ENCODE measurements around the gene PKP4. TPM values are rescaled to one million over a fixed set of nuclear protein-coding genes. Genes with fewer than 3 reads are reported as not detected.
"Not testable (repeated sequence)": the region's sequence is repeated elsewhere in the genome, so short reads cannot be mapped to it uniquely, and the experiment has no call there.

The PKP4 gene
- total RNA-seq, 1 donor from 2014 or later = 49.6 TPM

DNA sequence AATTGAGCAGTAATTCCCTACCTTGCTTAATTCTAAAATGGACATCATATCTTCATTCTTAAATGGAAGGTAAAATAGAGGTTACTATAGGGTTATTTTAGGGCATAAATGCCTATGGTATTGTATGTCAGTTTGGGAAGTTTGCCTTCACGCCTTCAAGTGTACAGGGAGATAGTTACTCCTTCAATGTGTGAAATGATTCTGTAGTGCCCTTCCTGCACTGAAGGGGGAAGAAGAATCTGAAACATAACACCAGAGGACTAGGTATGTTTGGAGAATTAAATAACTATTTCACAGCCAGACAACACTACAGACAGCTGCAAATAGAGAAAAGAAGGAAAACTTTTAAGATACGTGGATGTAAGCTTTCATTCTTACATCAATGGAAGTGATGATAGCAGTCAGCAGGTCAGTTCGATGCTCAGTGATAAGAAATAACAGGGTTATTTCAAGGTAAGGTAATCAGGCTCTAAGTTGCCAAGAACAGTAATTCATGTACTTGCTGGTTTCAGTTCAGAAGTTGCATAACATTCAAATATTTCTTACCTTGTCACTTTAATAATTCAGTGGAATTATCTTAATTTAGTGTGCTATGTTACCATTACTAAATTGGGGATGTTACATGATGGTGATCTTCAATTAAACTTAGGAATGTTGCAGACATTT, 4.0 kb downstream of the PKP4 start:
- ATAC-seq (ENCODE audit: poor library complexity) (no peak), DNase-seq (no peak)
- intact Hi-C loops (cut with DNase I) = no loop called here

DNA sequence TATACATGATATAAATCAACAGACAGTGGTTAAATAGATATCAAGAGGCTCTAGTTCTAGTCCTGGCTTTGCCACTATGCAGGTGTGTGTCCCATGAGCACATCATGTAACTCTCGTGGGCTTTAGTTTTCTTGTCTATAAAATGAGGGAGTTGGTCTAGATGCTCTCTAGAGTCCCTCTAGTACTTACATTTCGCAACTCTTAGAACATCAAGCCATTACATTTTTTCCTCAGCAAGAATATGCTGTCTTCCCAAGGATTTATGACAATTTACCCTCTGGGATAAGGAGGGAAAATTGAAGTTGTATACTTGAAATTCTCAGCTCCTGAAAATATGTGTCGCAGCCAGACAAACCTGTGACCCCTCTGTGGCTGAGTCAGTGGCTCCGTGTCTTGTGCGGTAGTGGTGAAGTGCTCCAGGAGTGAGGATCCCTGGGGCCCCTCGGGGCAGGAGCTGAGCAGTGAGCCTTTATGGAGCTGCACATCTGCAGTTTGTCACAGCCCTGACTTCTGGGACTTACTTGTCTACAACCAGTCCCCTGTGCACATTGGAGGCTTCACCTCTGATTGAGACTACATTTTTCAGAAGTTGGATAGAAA, 6.8 kb downstream of the PKP4 start:
- intact Hi-C loops (cut with DNase I) = no loop called here
- ATAC-seq (ENCODE audit: poor library complexity) = no peak
- no peak for DNase-seq

DNA sequence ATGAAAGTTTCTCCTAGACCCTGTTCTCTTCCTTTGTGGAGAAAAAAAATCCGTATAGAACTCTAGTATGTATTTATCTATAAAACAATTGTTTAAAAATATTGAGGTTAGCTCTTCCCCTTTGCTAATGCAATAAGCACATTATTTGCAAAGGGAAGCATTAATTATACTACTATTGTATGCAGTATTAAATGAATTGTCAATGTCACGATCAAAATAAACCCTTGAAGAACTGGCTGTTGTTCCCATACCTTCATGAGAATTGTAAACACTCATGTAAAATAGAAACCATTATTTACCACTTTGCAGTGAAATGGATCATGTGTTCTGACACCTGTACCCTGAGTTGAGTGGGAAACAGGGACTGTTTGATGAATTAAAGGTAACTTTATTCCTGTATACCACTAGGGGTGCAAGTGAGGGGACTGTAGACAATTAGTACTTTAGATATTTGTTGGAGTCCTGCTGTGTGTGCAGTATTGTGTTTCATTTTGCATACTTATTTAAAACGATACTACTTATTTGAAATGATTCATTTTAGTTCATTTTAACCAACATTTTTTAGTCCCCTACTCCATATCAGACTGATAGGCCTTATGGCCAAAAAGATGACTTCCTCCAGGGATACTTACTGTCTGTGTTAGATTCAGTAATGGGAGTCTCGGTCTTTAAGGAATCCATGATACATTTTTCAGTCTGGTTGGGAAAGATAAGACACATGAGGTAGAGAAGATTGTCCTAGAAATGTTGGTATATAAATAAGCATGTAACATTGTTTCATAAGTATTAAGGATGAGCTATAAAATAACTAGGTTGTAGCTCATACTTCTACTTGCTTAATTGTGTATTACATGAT, 7.9 kb downstream of the PKP4 start:
- intact Hi-C loops (cut with DNase I) = no loop called here
- DNase-seq (no peak), ATAC-seq (ENCODE audit: poor library complexity) (no peak)

- intact Hi-C loops (cut with DNase I) = no loop called here
- DNase-seq = no peak
- ATAC-seq (ENCODE audit: poor library complexity) = no peak
Measured at GRCh38 chr2:158467248-158467647, 10.5 kb downstream of the PKP4 start.

DNA sequence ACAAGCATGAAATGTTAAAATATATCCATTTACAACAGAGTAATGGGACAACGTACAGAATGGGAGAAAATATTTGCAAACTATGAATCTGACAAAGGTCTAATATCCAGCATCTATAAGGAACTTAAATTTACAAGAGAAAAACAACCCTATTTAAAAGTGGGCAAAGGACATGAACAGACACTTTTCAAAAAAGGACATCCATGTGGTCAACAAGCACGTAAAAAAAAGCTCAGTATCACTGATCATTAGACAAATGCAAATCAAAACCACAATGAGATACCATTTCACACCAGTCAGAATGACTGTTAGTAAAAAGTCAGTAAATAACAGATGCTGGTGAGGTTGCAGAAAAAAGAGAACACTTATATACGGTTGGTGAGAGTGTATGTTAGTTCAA, 16.1 kb downstream of the PKP4 start:
- ATAC-seq (ENCODE audit: poor library complexity); DNase-seq; intact Hi-C loops (cut with DNase I): not testable (repeated sequence)

- ATAC-seq (ENCODE audit: poor library complexity); intact Hi-C loops (cut with DNase I); DNase-seq: not testable (repeated sequence)
Measured at GRCh38 chr2:158473300-158473699, 16.5 kb downstream of the PKP4 start.

DNA sequence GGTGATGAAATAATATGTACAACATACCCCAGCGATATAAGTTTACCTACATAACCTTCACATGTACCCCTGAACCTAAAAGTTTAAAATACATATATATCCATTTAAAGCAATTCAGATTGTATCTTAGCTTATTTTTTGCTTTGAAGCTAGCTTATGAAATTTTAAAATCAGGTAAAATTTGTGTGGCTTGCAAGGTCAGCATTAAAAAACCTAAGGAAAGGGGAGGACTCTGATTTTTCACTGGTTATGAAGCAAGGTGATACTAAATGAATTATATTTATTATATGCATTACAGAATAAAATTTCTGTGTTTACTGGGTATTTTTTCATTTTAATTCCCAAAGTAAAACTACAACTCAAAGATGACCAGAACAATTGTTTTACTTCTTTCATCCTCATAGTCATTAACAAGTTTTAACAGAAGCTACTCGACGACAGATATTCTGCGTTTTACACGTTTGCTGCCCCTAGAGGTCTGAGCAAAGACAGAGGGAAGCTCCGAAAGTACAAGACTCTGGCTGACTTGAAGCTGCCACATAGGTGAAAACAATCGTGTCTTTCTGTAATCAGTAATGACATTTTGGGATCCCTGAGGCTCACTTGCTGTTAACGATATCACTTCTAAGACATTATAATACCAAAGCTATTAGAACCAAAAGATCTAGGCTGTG, 17.1 kb downstream of the PKP4 start:
- DNase-seq (no peak), ATAC-seq (ENCODE audit: poor library complexity) (no peak)
- intact Hi-C loops (cut with DNase I) = no loop called here

DNA sequence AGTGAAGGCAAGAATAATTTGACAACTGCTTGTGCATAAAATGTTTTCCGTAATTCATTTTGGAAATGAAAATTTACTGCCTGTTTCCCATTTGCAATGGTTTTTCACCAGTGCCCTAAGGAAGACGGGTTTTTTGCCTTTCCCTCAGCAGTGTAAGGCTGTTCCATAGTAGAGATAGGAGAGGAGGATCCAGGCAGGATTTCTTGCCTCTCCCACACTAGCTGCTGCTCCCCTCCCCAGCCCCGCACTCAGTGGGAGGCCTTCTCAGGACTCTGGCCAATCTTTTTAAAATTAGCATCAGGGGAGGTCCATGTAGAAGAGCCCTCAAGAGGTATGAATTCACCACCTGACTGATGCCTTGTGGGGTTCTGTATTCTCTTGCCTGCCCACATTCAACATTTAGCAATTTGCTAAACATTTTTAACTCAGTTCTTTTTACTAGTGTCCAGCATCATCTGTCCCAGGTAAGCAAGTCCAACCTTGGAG, 17.8 kb downstream of the PKP4 start:
- DNase-seq; intact Hi-C loops (cut with DNase I); ATAC-seq (ENCODE audit: poor library complexity): not testable (repeated sequence)

DNA sequence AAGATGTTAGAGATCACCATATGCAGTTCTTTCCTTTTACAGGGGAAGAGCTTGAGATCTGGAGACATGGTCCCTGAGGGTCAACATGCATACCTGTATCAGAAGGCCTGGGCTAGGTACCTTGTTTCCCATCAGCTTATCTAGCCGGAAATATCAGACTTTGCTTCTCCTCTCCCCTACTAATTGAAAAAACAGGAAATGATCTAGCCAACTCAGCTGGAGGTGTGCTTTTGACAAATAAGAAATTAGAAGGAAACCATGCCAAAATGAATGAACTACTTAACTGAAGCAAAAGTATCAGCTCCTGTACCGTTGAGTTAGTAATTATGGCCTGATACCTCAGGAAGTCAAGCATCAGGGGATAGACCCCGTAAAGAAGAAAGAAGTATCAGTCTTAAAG, 20.4 kb downstream of the PKP4 start:
- intact Hi-C loops (cut with DNase I) = no loop called here
- ATAC-seq (ENCODE audit: poor library complexity) = no peak

GRCh38 chr2:158478237-158478636, 21.5 kb downstream of the PKP4 start:
- DNase-seq (no peak), ATAC-seq (ENCODE audit: poor library complexity) (no peak)
- intact Hi-C loops (cut with DNase I) = no loop called here

More for the DNA sequence above, 20.4 kb downstream of the PKP4 start:
- no peak for DNase-seq

DNA sequence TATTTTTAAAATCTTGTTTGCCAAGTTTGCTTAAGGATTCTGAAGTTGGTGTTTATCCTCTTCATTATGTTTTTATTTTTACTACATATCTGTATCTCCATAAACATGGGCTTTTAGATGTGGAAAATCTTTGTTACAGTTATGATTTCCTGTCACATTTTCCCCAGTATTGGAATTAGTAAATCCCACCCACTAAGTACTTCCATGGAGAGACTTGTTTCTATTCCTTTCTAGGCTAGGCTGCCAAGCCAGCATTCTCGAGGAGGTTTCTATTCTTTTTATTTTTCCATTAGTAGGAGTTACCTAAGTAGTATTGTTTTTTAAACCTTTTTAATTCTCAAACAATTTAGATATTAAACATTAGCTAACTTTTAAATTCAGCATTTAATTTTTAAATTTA, 22.1 kb downstream of the PKP4 start:
- no peak for DNase-seq
- ATAC-seq (ENCODE audit: poor library complexity) = no peak
- intact Hi-C loops (cut with DNase I) = no loop called here

DNA sequence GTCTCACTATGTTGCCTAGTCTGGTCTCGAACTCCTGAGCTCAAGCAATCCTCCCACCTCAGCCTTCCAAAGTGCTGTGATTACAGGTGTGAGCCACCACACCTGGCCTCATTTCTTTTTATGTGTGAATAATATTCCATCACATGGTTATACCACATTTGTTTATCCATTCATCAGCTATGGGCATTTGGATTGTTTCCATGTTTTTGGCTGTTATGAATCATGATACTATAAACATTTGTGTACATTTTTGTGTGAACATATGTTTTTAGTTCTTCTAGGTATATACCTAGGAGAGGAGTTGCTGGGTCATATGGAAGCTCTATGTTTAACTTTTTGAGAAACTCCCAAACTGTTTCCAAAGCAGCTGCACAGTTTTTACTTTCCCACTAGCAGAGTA, 24.4 kb downstream of the PKP4 start:
- no peak for ATAC-seq (ENCODE audit: poor library complexity)
- intact Hi-C loops (cut with DNase I) = no loop called here
- DNase-seq = no peak

DNA sequence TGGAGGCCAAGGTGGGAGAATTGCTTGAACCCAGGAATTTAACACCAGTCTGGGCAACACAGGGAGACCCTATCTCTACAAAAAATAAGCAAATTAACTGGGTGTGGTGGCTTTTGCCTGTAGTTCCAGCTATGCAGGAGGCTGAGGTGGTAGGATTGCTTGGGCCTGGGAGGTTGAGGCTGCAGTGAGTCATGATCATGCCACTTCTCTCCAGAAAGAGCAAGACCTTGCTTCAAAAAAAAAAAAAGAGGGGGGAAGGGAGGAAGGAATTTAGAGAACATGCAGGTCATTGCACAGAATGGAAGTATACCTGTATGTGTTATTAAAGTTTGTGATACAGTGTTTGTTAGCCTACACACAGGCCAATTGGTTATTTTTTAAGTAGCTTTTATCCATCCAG, 25.8 kb downstream of the PKP4 start:
- intact Hi-C loops (cut with DNase I) = no loop called here
- DNase-seq (no peak), ATAC-seq (ENCODE audit: poor library complexity) (no peak)

- no peak for DNase-seq
- intact Hi-C loops (cut with DNase I) = no loop called here
- no peak for ATAC-seq (ENCODE audit: poor library complexity)
Measured at GRCh38 chr2:158484892-158485556, 28.3 kb downstream of the PKP4 start.

- ATAC-seq (ENCODE audit: poor library complexity) = no peak
Measured at GRCh38 chr2:158486150-158486969, 29.6 kb downstream of the PKP4 start.

GRCh38 chr2:158486970-158487325, 30.2 kb downstream of the PKP4 start:
- intact Hi-C loops (cut with DNase I) = no loop called here
- DNase-seq (no peak), ATAC-seq (ENCODE audit: poor library complexity) (peak; percentile 24)

More at GRCh38 chr2:158486150-158486969, 29.6 kb downstream of the PKP4 start:
- intact Hi-C loops (cut with DNase I) = no loop called here
- DNase-seq = no peak

- peak; percentile 83 for ATAC-seq (ENCODE audit: poor library complexity)
- DNase-seq = no peak
- intact Hi-C loops (cut with DNase I) = no loop called here
Measured at GRCh38 chr2:158487419-158487818, 30.7 kb downstream of the PKP4 start.

Measured in Right ventricle myocardium superior (tissue), 1 donor.